Skeletal muscle cell (primary cell): ENCODE results near the gene TAF1C.

Source experiments
- DNase-seq: peaks from one replicate; pipeline ENCODE4 v3.0.0-alpha.2; 2010; ENCODE audit warnings: low read depth
- H3K4me3 ChIP-seq: 2 replicates; pipeline ENCODE4 v1.5.1; 2011; ENCODE audit warnings: low read depth, mild to moderate bottlenecking, control low read depth, low read length, moderate library complexity

Gene TAF1C

DNA sequence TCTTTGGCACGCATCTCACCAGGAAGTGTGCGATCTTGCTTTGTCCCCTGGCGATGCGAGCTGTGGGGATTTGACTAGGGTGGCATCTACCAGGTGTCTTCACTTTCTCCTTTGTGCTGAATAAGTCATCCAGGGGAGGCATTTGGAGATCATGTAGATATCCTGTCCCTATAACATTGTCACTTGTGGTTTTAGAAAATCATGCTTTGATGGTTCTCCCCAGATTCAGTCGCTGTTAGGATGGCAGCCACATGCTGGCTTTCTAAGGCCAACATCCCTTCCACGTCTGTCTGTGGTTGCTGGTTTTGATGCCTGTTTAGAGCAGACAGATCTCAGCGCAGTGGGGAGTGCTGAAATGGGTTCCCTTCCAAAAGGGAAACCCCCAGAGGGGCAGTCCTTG, 6.6 kb upstream of the TAF1C start:
- no peak overlapping the region for H3K4me3 ChIP-seq
- no peak for DNase-seq

GRCh38 chr16:84191466-84191865, 4.6 kb upstream of the TAF1C start:
- no peak for DNase-seq
- H3K4me3 ChIP-seq, result no peak overlapping the region

- no peak within 1 kb of the TSS for H3K4me3 ChIP-seq
- no peak for DNase-seq
These were observed 4.0 kb upstream of the TAF1C start, which contains the start of gene ADAD2 for GRCh38 chr16:84190731-84191388. Gene ADAD2 (plus strand): TSS chr16:84191157. CDS start chr16:84191231, 74 bp downstream.

GRCh38 chr16:84184775-84185174, 2.1 kb downstream of the TAF1C start:
- DNase-seq, result no peak
- H3K4me3 ChIP-seq, result no peak overlapping the region

- H3K4me3 ChIP-seq, result no peak overlapping the region
- DNase-seq, result no peak
These were observed 2.8 kb downstream of the TAF1C start for GRCh38 chr16:84183911-84184591.

DNA sequence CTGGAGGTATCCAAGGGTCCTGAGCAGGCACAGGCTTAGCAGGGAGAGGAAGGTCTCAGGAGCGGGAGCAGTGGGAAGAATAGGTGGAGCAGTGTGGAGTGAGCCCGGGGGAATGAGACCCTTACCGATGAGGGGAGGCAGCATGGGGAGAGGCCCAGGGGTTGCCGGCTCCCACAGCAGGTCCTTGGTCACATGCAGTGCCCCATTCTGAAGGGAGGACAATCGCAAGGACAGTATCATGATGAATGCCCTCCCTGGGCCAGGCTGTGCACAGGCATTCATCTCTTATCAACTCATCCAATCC, 3.3 kb downstream of the TAF1C start:
- no peak for DNase-seq
- no peak overlapping the region for H3K4me3 ChIP-seq

DNA sequence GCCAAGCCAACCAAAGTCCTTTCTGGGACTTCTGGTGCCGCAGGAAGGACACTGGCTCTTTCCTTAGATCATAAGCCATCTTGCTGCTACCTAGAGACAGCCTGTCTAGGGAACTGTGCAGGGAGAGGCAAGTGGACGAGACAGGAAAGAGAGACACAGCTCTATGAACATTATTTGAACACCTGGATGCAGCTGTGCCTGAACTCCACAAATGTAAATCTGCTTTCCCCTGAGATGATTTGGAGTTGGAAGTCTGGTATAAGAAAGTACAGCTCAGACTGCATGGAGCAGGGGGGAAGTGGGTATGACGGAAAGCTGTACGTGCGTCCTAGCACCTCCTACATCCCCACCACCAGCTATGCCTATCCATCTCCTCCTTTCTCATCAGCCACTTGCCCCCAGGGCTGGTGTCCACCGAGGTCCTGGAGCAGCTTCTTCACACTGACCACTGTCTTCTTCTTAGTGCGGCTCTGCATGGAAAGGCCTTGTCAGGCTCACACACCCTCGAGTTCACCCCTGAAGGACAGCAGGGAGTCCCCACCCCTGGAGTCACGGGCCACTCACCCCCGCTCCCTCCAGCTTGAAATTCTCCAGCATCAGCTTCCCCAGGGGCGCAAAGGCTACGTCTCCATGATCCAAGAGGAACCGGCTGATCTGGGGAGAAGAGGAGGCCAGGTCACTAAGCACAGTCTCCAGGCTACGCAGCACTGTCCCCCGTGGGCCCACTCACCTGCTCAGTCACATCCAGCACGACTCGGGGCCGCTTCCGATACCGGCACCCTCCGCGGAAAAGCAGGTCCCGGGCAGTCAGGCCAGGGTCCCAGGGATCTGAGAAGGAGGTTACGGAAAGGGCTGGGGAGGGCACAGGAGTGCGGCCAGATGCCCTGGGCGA, 3.9 kb downstream of the TAF1C start:
- no peak overlapping the region for H3K4me3 ChIP-seq
- no peak for DNase-seq

DNA sequence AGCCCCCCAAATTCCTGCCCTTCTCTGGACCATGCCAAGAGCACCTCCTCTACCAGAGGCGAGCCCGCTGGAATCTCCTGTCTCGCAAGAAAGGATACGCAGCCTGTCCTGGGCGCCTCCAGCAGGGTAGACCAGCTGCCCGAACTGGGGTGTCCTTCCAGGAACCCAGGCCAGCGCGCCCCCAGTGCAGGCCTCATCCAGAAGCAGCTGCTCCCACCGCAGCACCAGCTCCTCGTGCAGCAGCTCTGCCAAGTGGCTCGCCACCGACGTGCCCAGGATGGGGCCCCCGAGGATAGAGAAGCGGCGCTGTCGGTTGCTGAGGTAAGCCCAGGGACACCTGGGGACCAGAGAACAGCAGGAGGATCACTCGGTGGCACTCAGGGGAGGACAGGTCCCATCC, 4.8 kb downstream of the TAF1C start:
- H3K4me3 ChIP-seq, result no peak overlapping the region
- no peak for DNase-seq

GRCh38 chr16:84181144-84181915, 5.5 kb downstream of the TAF1C start:
- H3K4me3 ChIP-seq, result no peak overlapping the region
- no peak for DNase-seq

- no peak for DNase-seq
- no peak overlapping the region for H3K4me3 ChIP-seq
These were observed 6.2 kb downstream of the TAF1C start for GRCh38 chr16:84180519-84181140.

DNA sequence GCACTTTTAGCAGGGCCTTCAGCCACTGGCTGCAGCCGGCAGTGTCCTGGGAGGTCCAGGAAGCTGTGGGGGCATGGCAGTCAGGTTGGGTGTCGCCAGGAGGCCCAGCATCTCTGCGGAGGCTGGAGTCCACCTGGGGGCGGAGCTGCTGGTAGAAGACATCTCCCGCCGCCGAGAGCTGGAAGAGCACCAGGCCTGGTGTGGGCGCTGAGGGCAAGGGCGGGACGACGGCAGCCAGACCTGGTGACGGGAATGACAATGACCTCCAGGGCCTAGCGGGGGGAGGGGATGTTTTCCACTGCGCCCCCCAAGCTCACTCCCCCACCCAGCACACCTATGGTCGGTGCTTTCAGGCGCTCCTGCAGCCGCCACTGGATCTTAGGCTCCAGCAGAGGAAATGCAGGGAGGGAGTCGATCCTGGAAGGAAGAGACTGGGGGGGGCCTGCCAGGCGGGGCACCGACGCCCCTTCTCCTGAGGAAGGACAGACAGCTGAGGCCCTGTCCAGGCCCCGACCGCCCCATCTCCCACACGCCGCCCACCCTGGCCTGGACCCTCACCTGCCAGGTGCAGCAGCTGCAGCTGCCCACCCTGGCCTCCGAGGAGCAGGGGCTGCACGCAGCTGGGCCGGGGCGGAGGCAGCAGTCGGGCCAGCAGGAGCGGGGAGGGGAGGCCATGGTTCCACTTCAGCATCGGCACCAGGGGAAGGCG, 7.1 kb downstream of the TAF1C start:
- DNase-seq, result no peak
- H3K4me3 ChIP-seq, result no peak overlapping the region

GRCh38 chr16:84178892-84179611, 7.8 kb downstream of the TAF1C start:
- H3K4me3 ChIP-seq, result no peak overlapping the region
- no peak for DNase-seq

GRCh38 chr16:84178146-84178765, 8.6 kb downstream of the TAF1C start:
- H3K4me3 ChIP-seq, result no peak overlapping the region
- DNase-seq, result no peak

- no peak for DNase-seq
These were observed 9.2 kb downstream of the TAF1C start for GRCh38 chr16:84177741-84178073.

GRCh38 chr16:84176192-84177053, 10.4 kb downstream of the TAF1C start:
- no peak overlapping the region for H3K4me3 ChIP-seq
- no peak for DNase-seq

More at GRCh38 chr16:84177741-84178073, 9.2 kb downstream of the TAF1C start:
- H3K4me3 ChIP-seq, result no peak overlapping the region

DNA sequence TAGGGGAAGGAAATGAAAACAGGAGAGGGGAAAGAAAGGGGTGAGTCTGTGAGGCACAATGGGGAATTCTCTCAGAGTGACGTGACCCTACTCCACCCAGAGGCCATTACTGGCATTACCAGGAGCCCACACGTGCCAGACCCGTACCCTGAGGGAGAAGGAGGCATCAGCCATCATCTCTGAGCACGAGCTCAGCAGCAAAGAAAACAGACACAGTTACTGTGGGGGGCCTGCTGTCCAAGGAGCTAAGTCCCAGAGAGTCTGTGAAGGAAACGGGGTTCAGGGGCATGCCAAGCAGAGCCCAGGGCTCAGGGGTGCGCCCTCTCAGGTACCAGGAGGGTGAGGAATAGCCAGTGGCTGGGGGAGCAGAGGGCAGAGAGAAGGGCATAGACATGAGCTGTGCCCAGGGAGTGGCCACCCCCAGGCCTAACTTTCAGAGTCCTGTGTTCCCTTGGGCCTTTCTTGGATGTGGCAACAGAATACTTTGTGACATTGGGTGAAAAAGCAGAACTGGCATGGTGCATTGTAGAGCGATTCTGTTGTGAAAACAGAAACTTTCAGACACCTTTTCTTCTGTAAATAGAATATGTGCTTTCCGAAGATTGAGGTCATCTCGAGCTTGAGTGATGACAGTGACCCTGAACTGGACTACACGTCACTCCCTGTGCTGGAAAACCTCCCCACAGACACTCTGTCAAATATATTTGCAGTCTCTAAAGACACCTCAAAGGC, 11.3 kb downstream of the TAF1C start:
- DNase-seq, result no peak

More for the DNA sequence above, 11.3 kb downstream of the TAF1C start:
- H3K4me3 ChIP-seq, result no peak overlapping the region
